Stimulated activated CD4-positive, alpha-beta T cell treated with anti-CD3 and anti-CD28 coated beads, Interleukin-1b, Interleukin-23, amount 100 ng/mL, for 24 hours (primary cell): ENCODE measurements around the gene FSCN2.

ENCODE experiments used
- DNase-seq, 4 experiments: peaks; one replicate each; pipeline ENCODE4 v3.0.0-alpha.2; 2020; ENCODE audit warnings: low read depth in 4 of 4, low spot score in 1 of 4

Gene FSCN2

DNA sequence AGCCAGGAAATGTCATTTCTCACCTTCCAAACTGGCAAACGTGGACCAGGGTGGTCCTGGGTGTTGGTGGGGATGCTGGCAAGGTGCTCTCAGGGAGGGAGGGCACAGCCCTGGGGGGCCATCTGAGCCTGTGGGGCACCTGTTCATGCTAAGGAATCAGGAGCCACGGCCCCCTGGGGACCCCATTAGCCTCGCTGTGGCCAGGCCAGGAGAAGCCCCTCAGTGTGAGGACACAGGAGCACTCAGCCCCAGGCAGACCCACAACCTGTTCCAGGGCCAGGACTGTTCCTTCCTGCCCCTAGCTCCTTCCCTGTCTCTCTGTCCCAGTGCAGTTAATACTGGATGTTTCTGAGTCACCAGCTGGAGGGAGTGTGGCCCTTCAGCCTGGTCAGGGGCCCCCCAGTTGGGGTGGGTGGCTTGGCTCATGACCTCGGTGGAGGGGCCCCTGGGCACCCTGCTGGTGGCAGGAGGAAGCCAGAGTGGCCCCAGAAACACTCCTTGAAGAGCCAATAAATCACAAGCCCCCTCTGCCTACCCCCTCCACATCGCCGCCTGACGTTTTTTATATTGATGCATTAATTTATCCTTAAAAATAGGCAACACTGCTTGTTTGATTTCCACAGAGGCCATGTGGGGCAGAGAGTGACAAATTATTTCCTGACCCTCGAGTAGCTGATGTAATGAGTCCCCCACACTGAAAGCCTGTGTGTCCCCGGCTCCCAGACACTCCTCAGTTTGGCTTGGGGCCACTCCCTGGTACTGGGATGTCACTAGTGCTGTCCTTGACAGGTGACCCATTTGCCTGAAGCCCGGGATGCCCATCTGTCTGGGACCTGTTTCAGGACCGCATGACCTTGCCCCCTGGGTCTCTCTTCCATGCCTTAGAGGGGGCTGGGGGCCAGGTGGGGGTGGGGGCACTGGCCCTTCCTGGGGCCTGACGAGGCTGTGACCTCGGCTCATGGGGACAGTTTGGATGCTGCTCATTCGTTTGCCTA, 37.9 kb upstream of the FSCN2 start:
- no peak for DNase-seq

DNA sequence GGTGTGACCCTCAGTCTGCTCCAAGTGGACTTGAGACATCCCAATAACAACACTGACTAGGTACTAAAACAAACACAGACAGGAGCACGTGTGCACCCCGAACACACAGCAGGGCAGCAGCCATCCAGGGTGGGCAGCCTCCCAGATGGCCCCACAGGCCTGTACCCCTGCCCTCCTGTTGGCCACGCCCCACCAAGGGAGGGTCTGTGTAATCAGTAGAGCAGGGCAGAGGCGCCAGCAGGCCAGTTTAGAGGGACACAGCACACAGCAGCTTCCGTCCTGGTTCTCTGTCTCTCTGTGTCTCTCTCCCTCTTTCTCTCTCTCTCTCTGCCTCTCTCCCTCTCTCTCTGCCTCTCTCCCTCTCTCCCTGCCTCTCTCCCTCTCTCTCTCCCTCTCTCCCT, 37.0 kb upstream of the FSCN2 start:
- DNase-seq = no peak

DNA sequence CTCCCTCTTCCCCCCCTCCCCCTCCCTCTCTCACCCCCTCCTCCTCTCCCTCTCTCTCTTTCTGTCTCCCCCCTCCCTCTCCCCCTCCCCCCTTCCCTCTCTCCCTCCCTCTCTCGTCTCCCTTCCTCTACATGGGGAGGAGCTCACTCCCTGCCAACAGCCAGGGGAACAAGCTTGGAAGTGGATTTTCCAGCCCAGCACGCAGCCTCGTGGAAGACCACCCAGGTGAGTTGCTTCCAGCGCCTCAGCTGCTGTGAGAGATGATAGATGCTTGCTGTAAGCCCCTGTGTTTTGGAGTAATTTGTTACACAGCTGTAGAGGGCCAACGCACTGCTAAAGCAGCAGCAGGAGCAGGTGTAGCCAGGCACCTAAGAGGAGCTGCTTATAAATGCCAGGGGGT, 36.4 kb upstream of the FSCN2 start:
- DNase-seq = no peak

DNA sequence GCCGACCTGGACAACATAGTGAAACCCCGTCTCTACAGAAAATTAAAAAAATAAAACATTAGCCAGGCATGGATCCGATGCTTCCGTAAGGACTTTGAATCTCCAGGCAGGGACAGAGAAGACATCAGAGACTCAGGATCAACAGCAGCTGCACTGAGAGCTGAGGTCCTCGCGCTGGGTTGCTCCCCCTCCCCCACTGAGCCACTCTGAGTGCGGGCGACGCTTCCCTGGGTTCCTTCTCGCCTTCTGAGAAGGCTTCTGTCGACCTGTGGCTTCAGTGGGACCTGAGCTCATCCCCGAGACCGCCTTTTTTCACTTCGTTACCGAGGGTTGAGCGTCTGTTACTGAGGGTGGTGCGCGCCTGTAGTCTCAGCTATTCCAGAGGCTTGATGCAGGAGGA, 36.0 kb upstream of the FSCN2 start:
- no peak for DNase-seq

DNA sequence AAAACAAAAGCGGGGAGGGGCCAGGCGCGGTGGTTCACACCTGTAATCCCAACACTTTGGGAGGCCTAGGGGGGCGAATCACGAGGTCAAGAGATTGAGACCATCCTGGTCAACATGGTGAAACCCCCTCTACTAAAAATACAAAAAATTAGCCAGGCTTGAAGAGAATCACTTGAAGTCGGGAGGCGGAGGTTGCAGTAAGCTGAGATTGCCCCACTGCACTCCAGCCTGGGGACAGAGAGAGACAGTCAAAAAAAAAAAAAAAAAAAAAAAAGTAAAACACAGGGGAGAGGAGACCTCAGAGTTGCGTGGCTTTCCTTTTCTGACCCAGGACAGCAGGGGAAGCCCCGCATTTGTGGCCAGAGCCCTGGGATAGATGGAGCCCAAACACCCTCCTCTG, 35.5 kb upstream of the FSCN2 start:
- no peak for DNase-seq

DNA sequence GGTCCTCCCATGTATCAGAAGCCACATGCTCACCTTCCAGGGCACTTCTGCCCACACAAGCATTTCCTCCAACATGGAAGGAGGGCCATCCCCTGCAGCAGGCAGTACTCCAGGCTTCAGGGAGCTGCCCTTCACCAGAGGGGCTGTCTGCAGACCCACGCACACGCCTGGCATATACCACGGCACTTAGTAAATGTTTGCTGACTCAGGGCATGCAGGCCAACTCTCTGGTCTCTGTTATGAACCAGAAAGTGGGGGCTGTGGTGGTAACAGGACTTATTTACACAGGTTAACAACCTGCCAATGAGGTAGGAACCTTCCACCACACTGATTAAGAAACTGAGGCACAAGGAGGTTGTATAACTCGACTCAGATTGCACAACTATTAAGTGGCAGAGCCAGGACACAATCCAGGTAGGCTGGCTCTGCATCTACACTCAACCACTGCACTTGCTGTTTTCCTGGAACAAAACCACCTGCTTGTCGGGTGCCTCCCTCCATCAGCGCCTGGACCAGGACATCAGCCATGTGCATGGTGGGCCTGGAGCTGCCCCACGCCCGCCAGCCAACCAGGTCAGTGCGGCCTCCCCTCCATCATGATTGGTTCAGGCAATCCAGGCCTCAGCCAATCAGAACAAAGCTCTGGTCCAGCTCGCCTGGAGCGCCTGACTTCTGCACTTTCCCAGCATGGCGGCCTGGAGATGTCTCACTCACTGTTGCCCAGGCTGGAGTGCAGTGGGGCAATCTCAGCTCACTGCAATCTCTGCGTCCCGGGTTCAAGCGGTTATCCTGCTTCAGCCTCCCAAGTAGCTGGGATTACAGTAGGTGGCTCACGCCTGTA, 34.8 kb upstream of the FSCN2 start:
- DNase-seq = no peak

DNA sequence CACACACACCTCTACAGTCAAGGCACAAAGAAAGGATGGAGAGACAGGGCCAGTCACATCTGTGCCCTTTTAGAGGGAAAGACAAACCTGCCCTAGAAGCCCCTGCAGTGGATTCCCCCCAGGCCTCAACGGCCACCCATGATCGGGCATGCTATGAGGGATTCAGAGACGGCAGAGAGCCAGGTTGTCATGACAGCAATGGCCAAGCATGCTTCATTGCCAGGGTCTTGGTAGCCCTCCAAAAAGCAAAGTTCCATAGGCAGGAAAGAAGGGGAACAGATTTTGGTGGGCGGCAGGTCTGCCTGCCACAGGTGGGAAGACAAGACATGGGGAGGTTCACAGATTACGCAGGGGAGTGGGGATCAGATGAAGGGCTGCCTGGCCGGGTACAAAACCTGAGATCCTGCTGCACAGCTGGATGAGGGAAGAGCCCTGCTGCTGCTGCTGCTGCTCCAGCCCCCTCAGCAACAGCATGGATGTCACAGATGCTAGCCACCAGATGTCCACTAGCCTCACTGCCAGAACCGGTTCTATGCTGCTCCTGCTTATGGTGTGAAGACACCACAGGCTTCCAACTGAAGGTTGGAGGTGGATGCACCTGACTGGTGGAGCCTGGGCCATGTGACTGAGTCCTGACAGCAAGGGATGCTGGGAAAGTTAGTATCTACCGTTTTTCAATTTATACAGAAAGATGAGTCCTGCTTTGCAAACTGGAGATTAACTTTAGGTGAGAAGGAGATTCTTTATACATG, 33.4 kb upstream of the FSCN2 start:
- no peak for DNase-seq

DNA sequence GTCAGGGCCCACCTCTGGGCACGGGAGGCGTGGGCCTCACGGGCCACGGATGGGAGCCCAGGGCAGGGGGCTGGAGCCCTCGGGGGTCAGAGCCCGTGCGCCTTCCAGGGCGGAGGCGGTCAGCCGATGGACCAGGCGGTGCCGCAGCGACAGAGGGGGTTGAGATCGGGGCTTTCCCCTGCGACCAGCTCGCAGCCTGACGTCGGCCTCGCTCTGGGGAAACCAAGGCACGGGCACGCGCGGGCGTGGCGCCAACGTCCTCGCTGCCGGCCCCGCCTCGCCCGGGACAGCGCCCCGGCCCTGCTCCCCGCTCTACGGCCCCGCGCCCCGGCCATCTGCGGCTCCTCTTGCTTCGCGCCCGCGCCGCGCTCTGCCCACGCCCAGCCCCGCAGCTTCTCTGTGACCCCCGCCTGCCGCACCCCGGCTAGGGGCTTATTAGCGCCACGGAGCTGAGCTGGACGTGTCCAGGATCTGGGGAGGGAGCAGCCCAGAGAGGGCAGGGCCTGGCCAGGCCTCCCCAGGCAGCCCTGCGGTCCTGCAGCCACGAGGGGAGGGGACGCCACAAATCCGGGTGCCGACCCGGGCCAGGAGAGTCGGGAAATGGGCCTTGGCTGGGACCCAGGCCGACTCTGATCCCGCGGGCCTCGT, 29.1 kb upstream of the FSCN2 start:
- no peak for DNase-seq

DNA sequence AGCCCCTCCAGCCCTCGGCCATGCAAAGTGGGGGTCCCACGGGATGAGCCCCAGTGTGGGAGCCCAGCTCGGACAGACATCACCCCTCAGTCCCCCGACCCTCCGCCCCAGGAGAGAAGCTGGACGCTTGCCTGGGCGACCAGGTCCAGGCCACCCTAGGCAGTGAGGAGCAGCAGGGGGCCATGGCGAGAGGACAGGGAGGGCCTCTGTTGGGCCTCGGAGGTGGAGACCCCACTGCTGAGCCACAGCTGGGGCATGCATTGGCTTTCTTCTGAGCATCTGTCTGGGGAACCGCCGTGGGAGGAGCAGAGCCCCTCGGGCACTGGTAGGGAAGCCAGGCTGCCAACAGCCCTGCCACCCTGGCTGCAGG, 28.6 kb upstream of the FSCN2 start:
- DNase-seq = no peak

DNA sequence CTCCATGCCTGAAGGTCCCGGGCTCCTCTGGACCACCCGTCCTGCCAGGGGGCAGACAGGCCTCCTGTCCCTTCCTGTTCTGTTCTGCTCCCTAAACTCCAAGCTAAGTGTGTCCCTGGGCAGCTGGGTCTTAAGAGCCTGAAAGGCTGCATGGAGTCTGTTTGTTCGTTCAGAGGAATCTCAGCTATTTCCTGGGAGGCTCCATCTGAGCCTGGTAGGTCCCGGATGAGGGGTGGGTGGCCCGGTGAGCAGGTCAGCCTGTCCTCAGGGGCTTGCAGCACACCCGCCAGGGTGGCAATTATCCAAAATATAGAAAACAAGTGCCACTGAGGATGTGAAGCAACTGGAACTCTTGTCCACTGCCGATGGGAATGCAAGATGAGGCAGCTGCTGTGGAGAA, 28.1 kb upstream of the FSCN2 start:
- DNase-seq = no peak

DNA sequence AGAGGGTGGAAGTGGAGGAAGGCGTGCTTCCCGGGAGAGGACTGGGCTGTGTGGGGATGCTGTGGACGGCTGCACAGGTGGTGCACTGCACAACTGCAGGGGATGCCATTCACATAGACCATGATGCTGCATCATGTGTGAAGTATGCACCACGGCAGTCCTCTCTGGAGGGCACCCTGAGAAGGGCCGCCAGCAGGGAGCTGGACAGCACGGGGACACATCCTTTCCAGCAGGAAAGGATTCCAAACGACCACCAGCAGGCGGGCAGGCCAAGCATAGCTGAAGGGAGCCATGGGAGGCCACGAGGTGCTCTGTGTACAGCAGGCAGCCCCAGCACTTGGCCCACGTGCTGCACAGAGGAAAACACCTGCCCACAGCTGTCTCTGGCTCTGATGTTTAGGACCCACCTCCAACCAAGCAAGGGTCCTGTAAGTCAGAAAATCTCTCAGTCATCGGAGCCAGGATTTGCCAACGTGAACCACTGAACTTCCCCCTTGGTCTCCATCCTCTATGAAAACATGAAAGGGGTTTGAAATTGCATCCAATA, 25.6 kb upstream of the FSCN2 start:
- DNase-seq = no peak

DNA sequence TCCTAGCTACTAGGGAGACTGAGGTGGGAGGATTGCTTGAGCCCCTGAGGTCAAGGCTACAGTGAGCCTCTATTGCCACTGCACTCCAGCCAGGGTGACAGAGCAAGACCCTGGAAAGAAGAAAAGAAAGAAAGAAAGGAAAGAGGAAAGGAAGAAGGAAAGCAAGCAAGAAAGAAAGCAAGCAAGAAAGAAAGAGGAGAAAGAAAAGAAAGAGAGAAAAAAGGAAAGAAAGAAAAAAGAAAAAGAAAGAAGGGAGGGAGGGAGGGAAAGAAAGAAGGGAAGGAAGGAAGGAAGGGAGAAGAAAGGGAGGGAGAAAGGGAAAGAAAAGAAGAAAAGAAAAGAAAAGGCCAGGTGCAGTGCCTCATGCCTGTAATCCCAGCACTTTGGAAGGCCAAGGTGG, 24.6 kb upstream of the FSCN2 start:
- no peak for DNase-seq

DNA sequence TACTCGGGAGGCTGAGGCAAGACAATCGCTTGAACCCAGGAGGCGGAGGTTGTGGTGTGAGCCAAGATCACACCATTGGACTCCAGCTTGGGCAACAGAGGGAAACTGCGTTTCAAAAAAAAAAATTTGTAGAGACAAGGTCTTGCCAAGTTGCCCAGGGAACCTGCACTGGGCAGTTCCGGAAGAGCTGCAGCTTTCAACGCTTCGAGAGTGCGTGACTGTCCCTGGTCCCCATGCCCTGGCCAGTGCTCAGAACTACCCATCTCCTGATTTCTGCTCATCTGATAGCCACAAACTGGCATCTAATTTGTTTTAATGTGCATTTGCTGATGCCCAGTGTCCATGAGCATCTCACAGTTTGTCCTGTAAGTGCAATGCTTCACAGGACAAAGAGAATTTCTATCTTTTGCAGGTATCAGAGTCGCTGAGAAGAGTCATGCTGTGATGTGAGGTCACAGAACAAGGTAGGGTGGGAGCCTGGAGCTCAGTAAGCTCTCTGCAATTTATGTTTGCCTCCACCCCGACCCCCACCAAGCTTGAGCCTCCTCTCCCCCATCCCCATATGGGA, 19.5 kb upstream of the FSCN2 start:
- no peak for DNase-seq

DNA sequence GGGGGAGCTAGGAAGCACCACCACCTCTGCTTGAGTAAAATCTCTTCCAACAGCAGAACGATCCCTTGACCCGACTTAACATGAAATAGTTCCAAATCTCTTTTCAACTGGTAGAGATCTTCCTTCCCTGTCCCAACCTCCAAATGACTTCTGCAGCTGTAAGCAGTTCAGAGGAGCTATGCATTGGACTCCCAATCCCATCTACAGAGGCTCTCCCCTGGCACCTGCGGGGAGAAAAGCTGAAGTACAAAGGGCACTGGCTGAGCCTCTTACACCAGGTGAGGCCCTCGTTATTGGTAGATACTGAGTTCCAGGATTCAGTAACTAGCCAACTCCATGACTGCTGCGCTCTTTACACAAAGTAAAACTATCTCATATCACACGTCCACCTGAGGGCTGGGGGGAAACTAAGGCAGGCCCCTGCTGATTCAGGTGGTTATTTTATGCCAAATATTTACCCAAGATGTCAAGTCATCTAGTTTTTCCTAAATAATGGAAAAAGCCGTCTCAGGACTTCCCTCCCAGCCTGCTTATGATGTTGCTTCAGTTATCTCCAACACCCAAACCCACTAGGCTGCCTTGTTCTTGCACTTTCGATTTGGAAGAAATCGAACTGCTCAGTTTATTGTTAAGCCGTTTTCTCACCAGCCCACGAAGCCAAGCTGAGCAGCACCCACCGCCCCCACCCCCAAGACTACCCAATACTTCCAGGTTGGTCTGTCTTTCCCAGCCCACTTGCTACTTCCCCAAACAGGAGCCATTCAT, 18.8 kb upstream of the FSCN2 start:
- DNase-seq = no peak

DNA sequence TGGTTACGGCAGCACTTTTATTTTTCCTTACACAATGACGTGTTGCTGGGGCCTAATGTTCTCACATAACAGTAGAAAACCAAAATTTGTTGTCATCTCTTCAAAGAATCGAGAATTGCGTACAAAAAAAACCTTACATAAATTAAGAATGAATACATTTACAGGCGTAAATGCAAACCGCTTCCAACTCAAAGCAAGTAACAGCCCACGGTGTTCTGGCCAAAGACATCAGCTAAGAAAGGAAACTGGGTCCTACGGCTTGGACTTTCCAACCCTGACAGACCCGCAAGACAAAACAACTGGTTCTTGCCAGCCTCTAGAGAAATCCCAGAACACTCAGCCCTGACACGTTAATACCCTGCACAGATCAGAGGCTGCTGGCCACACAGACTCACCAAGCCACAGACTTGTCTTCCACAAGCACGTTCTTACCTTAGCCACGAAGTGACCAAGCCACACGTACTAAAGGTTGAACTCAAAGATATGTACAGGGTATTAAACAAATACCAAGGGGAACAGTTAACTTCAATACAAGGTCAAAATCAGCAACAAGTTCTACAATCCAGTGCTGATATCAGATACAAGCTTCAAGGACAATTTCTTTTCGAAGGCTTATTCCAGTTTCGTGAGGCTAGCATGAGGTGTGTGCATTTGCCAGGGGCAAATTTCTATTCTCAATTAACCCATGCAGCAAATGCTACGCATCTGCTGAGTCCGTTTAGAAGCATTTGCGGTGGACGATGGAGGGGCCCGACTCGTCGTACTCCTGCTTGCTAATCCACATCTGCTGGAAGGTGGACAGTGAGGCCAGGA, 18.0 kb upstream of the FSCN2 start:
- no peak for DNase-seq

DNA sequence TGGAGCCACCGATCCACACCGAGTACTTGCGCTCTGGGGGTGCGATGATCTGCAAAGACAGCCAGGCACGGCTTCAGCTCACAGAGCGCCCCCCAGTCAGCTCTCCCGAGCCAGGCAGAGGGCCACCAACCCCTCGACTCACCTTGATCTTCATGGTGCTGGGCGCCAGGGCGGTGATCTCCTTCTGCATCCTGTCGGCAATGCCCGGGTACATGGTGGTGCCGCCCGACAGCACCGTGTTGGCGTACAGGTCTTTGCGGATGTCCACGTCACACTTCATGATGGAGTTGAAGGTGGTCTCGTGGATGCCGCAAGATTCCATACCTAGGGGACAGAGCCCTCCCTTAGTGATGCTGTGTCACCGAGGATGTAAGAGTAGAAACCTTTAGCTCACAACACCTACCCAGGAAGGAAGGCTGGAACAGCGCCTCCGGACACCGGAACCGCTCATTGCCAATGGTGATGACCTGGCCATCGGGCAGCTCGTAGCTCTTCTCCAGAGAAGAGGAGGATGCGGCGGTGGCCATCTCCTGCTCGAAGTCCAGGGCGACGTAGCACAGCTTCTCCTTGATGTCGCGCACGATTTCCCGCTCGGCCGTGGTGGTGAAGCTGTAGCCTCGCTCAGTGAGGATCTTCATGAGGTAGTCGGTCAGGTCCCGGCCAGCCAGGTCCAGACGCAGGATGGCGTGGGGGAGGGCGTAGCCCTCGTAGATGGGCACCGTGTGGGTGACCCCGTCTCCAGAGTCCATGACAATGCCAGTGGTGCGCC, 17.2 kb upstream of the FSCN2 start:
- no peak for DNase-seq

DNA sequence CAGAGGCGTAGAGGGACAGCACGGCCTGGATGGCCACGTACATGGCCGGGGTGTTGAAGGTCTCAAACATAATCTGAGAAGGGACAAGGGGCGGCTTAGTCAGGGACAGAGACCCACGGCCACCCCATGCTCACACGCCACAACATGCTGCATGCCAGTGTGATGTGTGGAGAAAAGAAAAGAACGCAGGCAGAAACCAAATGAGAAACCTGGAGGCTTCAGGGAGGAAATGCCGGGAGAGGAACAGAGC, 16.7 kb upstream of the FSCN2 start:
- no peak for DNase-seq

DNA sequence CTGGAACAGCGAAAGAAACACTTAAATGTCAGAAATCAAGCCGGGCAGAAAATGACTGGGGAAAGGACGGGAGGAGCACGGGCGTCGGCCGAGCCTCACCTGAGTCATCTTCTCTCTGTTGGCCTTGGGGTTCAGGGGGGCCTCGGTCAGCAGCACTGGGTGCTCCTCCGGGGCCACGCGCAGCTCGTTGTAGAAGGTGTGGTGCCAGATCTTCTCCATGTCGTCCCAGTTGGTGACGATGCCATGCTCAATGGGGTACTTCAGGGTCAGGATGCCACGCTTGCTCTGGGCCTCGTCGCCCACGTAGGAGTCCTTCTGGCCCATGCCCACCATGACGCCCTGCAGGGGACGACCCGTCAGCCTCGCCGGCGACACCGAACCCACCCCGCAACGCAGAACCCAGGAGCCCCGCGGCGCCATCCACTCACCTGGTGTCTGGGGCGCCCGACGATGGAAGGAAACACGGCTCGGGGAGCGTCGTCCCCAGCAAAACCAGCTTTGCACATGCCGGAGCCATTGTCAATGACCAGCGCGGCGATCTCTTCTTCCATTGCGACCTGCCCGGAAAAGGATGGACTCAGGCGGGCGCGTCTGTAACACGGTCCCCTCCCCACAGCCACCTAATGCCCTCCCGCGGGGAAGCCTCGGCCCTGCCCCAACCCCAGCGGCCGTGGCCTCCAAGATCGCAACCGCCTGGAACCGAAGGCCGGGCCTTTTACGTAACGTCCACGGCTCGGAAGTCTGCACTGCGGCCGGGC, 16.2 kb upstream of the FSCN2 start:
- DNase-seq = no peak
